ENCODE results near the gene EVL. TPM values are rescaled to one million over a fixed set of nuclear protein-coding genes. Genes with fewer than 3 reads are reported as not detected.
A peak's percentile ranks its signal among the peaks of the same experiment; 100 is the strongest.

The EVL gene
- polyA plus RNA-seq, 1 donor, result 163 TPM

DNA sequence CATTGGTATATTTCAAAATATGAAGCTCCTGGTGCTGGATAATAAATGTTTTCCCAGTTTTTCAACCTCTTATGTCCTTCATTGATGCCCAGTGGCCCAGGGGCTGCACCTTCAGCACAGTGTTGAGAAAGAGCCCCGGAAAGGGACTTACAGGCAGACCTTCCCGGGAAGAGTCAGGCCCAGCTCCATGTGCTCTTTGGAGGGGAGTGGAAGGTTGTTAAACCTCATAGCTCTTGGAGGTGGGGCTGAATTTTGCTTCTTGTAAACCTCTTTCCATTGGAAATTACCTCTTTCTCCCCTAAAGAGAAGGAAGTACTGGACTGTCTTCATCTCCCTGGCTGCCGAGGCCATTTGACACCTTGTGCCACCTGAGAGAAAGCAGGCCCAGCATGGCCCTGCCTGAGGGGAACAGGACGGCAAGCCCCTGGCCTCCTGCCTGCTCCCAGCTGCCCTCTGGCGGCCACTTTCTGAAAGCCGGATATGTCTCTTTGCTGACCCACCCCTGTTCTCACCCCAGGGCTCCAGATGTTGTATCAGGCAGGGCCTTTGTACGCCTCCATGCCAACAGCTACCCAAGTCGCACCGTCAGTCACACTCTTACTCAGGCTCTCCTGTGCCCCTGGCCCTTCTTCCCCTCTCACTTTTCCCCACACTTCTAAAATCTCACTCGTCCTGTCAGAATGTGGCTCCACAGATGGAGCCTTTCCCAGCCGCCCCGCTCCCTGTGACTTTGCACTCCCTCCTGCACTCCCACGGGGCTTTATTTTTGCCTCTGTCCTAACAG lies 43.0 kb downstream of the EVL start:
- peak; percentile 68 for DNase-seq

DNA sequence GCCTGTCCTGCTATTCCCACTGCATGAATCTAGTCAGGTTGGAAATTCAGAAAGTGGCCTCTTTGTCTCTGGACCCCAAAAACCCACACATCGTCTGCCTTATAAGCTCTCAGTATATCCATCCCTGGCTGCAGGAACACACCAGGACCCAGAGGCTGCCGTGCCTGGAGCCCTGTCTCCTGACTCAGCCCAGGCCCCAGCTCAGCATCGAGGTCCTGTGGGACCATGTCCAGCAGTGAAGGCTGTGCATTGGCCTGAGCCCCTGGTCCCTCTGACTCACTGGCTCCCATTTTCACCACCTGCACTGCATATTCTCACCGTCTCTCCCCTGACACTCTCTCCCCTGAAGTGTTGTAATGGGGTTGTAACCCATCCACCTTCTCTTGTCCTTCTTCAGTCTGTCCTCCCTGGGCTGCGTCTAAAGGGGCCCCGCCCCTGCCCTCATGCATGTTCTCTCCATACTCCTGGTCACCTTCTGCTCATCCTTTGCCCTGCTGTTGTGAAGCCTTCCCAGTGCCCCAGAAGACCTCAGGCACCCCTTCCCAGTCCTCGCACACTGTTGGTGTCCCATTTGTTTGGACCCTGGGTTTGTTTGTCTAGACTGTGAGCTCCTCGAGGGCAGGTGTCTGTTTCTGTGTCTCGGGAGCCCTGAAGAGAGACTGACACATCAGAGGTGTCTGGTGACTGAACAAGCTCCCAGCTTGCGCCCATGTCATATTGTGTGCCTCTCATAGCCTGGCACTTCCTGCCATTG lies 43.8 kb downstream of the EVL start:
- no peak for DNase-seq

DNA sequence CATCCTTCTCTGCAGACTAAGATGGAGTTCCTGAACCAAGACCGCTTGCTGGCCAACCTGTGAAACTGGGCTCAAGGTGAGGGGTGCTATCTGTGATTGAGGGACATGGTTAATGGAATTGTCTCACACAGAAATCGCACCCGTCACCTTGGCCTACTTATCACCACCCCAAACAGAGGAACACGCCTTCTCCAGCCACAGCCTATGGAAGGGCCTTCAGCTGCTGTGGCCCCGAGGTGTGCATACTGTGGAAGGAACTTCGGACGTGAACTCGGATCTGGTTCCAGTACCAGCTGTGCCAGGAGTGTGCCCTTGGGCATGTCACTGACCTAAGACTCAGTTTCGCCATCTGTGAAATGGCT lies 44.4 kb downstream of the EVL start:
- no peak for DNase-seq

DNA sequence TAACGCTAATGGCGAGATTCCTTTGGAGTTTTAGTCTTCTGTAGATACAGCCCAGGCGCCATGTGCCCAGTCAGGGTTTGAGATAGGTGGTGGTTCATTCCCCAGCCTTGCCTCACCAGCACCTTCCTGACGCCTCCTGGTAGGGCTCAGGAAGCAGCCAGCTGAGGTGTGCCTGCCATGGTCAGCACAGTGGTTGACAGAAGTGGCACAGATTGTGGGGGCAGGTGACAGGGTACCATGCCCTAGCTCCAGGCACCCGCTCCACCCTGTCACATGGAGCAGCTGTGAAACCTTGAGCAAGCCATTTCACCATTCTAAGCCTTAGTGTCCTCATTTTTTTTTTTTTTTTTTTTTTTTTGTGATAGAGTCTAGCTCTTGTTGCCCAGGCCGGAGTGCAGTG lies 45.6 kb downstream of the EVL start:
- DNase-seq, result no peak

DNA sequence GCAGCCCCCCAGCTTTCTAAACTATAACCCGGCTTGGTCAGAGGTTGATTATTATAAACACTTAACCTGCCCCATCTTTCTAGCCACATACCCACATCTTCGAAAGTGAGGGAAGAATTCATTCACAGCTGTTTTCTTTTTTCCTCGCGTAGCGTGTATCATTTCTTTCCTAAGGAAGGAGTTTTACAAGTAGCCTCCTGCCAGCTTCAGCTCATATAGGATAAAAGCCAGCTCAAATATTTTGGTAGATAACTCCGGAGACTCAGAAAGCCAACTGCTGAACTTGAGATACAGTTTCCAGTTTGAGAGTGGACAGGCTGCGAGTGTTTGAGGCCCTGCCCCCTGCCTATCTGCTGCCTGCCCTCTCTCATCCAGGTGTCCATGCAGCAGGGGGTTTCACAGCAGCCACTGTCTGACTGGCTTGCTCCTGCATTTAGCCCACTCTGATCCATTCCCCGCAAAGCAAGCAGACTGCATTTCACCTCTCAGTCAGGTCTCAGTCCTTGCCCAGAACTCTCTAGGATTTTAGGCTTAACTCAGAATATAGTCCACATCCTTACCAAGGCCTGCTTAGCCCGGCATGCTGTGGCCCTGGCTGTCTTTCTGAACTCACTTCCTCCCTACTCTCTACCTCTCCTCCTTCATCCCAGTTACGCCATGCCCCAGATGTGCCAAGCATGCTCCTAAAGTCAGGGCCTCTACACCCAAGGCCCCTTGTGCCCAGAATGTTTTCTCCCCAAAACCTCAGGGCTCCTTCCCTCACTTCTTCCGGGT lies 46.9 kb downstream of the EVL start:
- DNase-seq, result no peak

DNA sequence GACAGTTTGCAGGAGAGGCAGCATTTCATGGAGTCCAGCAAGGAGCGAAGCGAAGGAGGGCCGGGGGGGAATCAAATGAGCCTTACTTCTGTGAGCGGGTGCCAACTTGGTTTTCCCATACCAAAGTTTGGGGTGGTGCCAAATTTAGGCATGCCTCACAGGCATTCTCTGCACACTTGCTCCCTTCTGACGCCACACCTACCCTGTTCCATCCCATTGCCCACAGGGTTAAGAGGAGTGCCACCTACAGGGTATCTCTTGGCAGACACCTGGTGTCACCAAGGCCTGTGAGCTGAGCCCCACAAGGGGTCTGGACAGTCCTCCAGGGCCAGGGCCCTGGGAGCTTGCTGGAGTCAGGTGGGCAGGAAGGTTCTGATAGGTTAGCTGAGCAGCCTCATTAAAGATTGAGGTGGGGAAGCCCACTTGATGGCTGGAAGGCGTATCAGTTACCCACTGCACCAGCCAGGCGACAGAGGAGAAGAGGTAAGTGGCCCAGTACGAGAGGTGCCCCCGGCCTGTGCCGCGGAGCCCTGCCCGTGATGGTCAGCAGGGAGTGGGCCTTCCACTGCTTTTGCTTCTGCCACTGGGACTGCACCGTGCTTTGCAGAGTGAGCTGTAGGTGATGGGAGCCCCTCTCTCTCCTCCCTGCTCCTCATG lies 49.0 kb downstream of the EVL start:
- DNase-seq, result no peak

DNA sequence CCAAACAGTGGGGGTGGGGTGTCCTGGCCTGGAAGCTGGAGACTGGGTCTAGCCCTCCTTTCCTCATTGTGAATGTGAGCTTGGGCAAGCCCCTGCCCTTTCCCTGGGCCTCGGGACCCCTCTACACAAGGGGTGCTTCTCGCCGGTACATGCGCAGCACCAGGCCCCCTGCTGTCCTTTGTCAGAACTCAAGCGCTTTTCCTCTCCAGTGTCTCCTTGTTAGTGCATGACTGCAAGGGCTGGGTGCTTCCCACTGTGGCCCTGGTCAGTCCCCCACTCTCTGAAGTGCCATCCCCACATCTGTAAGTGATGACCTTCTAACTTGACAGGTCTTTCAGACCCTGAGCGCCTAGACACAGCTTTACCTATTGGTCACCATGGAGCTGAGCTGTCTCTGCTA lies 50.0 kb downstream of the EVL start:
- DNase-seq, result no peak

DNA sequence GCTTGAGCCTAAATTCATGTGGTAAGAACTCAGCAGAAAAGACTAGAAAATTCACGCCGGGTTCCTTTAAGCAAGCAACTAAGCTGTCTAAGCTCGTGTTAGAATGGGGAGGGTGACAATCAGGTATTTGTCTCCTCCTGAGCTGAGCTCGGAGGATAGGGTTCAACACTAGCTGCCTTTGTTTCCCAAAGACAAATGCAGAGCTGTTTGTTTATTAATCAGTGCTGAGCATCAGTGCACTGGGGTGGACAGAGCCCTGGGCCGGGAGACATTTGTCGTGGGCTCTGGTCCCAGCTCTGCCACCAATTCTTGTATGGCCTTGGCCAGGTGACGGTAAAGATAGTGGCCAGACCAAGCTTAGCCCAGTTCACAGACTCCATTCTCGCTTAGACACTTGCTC lies 50.5 kb downstream of the EVL start:
- no peak for DNase-seq

DNA sequence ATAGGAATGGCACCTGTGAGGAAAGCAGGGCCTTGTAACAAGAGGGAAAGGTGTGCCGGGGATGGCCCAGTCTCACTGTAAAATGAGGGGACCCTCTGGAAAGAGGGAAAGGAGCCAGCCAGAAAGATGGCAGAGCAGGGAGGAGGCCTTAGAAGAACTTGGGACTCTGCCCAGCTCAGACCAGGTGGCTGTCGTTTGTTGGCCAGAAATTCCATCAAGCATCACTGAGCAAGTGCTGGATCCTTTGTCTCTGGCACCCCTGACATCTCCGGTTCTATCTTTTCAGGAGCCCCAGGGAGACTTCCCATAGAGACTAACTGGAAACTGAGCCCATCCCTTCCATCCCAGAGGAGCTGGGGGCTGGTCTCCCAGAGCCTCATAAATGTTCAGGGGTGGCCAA lies 50.9 kb downstream of the EVL start:
- no peak for DNase-seq

DNA sequence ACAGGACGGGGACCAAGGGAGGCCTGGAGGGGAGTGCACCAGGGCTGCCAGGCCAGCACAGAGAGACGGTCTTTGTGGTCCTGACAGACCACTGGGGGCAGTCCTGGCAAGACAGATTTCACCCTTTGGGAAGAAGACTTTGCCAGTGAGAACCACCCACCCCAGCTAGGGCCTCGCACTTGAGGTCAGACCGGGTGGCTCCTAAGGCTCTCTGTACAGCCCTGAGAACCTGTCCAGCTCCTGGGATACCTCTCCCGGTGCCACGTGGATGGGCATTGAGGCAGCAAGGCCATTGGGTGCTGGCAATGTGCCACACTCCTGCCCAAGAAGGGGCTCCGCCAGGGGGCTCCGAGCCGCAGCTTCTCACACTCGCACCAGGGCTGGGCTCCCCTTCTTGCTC lies 51.8 kb downstream of the EVL start:
- DNase-seq, result no peak

DNA sequence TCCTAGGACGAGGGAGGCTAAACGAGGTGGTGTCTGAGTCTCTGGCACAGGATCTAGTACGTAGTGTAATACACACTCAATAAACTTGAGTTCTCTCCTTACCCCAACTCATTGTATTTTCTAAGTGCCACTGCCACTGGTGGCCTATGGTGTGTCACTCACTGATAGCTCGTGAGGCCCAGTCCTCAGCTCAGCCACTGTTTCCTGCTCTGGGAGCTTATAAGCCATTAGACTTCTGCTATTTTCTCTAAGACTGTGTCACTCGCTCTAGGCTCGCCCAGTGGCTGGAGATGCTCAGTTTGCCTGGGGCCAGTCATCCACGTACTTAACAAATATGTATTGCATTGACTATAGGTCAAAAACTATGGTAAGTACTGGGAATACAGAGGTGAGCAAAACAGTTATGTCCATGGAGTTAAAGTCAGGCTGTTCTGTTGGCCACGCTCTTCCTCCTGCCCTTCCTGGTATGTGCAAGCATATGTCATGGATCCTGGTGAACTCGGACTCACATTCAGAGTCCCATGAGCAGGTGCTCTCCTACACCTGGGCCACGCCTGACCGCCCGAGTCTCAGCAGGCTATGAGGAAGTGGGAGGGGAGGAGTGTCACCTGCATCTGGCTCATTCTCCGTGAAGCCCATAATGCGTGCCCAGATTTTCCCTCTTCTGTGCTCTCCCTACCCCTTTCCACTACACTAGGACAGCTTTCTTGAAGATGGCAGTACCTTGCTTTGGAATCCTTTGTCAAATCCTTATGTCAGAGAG lies 52.6 kb downstream of the EVL start:
- no peak for DNase-seq

DNA sequence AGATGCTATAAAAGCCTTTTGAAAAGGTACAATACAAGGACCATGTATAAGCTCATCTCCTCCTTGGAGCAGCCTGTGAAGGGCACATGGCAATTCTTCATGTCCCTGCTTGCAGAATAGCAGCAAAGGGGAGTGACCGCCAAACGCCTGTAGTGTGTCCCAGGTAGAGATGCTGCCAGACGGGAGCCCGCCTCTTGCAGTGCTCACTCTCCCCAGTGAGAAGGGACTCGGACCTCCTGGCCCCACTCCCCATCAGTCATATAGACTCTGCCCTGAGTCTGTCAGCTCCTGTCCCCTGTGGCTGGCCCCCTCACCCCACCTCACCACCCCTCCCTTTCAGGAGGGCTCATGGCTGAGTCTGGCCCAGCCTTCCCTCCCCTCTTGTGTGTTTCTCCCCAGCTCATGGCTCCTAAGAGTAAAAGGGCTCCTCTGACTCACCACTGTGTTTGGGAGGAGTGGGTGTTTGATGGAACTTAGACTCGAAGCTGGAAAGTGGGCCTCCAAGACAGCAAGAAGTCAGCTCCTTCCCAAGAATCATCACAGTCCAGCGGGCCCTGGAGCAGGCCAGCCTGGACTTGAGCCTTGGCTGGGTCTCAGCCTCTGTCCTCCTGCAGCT lies 53.3 kb downstream of the EVL start:
- DNase-seq, result no peak

DNA sequence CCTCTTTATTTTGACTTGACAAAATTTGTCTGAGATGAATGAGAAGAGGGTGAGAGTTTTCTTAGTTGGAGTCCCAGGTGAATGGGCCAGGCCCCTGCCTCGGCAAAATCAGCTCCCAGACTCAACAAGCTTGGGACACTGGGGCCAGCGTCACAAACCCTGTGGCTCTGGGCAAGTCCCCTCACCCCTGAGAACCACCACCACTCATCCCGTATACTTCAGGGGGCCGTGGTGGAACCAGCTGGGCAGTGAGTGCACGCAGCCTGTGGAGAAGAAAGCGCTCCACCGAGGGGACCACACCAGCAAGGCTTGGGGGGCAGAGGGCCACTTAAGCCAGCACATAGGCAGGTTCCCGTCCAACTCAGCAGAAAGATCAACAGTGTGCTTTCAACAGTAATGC lies 54.0 kb downstream of the EVL start:
- DNase-seq, result no peak

DNA sequence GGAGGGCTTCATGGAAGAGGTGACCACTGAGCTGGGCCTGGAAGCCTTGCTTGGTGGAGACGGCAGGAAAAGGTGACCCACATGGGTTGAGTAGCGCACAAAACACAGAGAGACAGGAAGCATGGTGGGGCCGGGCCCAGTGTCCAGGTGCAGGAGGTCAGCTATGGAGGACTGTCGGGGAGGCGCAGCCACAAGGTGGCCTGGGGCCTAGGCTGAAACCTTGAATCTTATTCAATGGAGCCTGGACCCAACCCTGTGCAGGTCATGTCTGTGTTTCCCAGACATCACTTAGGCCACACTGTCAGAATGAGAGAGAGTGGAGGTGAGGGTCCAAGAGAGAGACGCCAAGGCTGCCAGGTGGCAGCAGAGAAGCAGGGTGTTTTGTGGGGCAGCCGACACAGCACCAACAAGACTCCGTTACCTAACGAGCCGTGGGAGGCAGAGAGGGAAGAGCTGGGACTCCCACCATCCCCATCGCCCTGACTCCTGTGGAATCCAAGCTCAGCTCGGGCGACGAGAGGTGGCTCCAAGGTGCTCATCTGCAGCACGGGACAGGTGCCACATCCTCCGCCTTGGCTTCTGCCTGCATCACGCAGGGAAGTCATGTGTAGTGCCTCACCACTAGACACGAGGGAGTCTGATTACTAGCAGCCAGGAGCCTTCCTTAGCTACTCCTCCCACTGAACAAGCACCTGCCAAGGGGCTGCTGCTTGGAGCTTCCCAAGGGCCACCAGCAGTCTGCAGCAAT lies 55.5 kb downstream of the EVL start:
- no peak for DNase-seq

DNA sequence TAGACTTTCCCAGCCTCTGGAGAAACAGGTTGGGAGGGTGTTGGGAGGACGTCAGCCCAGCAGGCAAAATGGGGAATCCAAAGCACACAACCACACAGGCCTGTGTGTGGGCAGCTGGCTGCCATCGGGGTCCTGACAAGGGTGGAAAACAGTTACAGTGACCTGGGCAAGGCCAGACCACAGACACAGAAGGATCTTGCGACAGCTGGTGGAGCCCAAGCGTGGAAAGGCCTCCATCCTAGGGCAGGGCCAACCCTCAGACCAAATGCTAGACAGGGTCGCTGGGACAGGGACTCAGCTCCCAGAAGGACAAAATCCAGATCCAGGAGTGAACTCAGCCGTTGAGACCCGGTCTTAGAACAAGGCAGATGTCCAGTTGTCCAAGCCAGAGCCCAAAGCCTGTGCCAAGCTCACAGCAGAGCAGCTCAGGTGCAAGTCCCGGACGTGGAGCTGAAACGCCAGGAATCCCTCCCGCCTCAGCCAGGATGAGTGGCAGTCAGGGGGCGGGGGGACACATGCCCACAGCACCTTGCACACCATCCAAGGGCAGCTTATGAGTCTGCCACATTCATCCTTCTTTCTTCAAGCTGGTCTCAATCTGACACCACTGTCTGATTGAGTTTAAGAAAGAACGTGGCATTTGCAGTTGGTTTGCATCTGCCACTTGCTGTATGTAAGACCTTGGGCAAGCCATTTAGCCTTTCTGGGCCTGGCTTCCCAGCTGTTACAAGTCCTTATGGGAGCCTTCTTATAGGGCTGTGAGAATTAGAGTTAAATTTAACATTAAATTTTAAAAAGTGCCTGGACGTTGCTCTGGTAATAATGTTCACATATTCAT lies 56.6 kb downstream of the EVL start:
- no peak for DNase-seq

DNA sequence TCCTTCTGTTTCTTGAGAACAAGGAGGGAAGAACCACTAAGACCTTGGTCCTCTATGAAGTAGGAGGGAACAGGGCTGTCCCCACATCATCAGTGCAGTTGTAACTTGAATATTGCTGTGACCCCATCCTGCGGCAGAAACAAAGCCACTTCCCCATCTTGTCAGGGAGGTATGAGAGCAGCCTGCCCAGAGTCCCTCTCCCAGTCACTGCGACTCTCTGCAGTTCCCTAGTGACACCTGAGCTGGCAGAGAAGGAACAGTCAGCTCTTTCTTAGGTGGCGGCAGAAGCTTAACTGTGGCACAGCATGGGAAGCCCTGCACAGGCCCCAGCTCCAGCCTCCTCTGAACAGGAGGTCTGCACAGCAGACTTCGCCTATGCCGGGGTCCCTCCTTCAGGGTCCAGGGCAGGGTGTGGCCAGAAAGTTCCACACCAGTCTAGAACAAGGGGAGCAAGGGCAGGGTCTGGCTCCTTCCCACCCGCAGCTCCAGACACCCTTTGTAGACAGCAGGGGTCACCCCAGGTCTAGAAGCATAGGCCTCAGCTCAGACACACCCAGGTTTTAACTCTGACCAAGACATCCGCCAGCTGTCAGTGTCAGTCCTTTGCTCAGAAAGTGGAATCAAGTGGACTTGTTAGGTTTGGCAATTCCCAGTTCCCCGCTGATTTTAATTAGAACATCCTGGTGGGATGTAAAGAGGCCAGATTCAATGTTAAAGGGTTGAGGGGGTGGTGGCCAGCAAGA lies 57.4 kb downstream of the EVL start:
- DNase-seq, result no peak

DNA sequence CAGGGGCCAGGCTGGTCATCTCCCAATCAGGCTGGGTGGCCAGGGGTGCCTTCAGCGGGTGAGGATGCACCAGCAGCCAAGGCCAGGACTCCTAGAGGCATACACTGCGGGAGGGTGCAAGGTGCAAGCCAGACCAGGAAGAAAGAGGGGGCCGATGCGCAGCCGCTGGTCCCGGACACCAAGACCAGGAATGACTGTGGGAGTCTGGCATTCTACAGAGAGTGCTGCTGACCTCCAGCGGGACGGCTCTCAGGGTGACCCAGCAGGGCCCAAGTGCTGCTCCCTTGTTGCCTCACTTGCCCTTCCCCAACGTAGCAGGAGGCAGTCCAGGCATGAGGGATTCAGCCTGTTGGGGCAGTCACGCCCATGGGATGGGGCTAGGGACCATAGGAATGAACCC lies 58.4 kb downstream of the EVL start:
- DNase-seq, result no peak

DNA sequence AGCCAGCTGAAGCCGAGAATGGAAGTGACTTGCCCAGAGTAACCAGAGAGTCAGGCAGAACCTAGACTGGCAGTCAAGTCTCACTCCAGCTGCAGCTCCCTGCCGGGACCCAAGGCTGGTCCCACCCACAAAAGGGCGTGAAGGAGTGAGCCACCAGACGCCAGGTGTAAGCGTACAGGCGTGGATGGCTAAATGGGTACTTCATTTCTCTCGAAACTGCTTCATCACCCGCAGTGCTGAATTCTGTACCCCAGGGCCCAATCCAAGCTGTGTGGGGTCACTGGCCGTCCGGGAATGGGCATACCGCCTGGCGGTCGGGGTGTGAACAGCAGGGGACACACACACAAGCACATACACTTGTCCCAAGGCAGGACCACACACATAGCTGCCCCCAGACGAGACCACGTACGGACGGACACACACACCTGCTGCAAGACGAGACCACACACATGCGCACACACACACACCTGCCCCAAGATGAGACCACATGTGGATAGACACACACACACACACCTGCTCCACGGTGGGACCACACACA lies 59.4 kb downstream of the EVL start:
- DNase-seq, result no peak

DNA sequence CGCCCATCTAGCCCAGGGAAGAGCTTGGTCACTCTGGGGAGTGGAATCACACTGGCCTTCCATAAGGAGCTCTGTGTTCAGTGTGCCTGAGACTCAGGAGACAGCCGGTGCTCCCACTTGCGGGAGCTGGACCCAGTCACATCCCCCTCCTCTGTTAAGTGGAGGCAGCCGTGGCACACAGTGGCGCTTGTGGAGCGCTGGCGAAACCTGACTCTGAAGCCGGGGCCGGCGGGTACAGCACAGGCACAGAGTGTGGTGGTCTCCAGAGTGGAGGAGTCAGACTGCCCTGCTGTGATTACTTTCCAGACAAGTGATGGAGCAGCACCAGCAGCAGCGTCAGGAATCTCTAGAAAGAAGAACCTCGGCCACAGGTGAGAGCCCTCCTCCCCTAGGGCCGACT lies 61.2 kb downstream of the EVL start:
- DNase-seq, result no peak
